ENCODE measurements around the gene MAML2.

The MAML2 gene
- total RNA-seq, result 158 reads per million, percentile 90 among the genes with 10 or more reads in this experiment

DNA sequence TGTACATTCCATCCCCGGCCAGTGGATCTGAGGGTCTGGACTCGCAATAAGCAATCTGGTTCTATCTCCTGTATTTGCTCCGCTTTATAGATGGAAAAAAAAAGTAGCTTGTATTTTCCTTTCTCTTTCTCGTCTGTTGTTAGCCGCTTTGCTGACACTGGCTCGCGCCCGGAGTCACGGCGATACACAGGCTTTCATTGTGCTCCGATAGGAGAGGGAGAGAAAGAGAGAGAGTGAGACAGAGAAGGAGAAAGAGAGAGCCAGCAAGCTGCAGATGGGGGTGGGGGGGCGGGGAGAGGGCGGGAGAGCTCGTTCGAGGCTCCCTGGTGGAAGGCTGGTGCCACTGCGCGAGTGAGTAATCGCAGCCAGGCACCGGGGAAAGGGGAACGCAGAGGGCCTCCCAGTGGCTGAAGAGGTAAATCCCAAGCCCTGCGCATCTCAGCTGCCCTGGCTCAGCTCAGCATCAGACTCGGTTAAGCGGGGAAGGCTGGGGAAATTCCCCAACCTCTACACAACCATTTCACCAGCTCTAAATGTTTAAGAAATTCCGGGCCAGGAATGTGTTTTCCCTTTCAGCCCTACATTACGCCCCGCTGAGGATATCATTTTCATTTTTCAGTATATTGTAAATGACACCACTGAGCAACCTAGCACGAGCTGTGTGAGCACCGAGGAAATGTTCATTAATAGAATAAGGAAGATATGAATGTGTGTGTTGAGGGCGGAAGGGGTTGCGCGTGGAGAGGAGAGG is at the start of gene MAML2:
Gene MAML2, minus strand, starts transcription at position 235 of the 751 bp plus-strand sequence. CDS start 1,300 bp downstream, outside the sequence.
- peak; percentile 87 for DNase-seq

GRCh38 chr11:96391698-96392307 is 48.8 kb upstream of the MAML2 start:
- no peak for DNase-seq

DNA sequence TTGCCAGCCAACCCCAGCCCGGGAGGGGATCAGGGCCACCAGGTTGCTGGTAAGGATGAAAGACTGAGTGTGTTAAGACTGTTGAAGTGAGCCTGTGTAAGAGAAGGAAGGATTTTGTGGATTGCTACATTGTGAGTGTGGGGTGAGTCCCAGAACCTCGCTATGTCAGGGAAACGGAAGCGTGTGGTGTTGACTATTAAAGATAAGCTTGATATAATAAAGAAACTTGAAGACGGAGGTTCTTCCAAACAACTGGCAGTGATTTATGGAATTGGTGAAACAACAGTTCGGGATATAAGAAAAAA is 47.4 kb upstream of the MAML2 start:
- DNase-seq, result no peak

- peak; percentile 96 for DNase-seq
Measured at GRCh38 chr11:96389720-96390487, 46.9 kb upstream of the MAML2 start, which contains the start of the genes CCDC82 and JRKL. Gene CCDC82, minus strand, starts transcription at chr11:96389912. Its CDS starts 5,165 bp downstream, at chr11:96384747. Gene JRKL, plus strand, starts transcription at chr11:96390013. Its CDS starts 637 bp downstream, at chr11:96390650.

- DNase-seq, result no peak
Measured at GRCh38 chr11:96388891-96389719, 46.1 kb upstream of the MAML2 start.

DNA sequence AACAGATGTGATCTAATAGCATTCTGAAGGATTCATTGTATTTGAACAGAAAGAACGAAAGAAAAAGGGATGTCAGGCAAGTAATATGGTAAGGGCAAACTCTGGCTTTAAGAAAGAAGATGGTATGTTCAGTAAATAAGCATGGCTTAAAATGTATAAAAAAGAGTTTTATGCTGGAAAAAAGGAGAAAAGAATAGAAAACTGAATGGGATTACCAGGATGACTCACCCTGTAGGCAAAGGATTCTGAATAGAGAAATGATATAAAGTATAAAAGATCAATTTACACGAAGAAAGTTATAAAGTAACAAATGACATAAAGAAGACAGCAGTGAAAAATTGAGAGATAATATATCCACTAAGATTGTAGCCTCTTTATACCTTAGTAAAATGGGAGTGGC is 42.2 kb upstream of the MAML2 start:
- DNase-seq, result no peak

DNA sequence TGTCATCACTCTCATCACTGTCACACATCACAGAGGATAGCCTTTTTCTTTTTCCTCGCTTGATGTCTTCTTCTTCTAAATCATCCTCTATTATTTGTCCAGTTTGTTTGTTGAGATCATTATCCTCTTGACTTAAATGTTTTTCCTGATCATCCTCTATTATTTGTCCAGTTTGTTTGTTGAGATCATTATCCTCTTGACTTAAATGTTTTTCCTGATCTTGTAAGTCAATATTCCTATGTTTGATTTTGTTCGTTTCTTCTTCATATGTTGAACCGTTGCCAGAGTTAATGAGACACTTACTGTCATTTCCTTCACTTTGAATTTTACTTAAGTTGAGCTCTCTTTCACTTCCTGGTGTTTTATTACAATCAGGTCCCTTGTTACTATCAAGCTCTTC is 41.2 kb upstream of the MAML2 start:
- DNase-seq, result no peak

- DNase-seq, result no peak
Measured at GRCh38 chr11:96376796-96377195, 33.8 kb upstream of the MAML2 start.

- no peak for DNase-seq
Measured at GRCh38 chr11:96373826-96374225, 30.8 kb upstream of the MAML2 start.

DNA sequence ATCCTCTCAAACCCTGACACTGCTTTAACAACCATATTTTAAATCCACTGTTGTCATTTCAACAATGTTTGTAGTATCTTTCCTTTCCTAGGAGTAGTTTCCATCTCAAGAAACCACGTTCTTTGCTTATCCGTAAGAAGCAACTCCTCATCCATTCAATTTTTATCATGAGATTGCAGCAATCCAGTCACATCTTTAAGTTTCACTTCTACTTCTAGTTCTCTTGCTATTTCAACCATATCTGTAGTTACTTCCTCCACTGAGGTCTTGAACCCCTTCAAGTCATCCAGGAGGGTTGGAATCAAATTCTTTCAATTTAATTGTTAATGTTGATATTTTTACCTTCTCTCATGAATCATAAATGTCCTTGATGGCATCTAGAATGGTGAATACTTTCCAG is 24.3 kb upstream of the MAML2 start:
- DNase-seq, result no peak

- DNase-seq, result no peak
Measured at GRCh38 chr11:96366024-96366423, 23.0 kb upstream of the MAML2 start.

DNA sequence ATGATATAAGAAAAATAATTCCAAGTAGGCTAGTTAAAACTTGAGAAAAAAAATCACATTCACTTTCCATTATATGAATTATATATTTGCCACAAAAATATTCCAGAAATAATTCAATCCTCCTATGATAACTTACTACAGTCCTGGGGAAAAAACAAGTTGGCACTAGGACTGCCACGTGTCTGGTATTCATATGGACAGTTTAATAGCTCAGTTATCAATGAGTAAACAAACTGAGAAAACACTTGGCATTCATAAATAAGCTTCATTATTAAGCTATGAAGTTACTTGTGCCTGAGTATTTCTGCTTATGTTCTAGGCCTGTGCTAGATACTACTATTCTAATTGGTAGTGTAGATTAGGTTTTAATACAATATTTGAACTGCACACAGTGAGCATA is 22.5 kb upstream of the MAML2 start:
- no peak for DNase-seq

DNA sequence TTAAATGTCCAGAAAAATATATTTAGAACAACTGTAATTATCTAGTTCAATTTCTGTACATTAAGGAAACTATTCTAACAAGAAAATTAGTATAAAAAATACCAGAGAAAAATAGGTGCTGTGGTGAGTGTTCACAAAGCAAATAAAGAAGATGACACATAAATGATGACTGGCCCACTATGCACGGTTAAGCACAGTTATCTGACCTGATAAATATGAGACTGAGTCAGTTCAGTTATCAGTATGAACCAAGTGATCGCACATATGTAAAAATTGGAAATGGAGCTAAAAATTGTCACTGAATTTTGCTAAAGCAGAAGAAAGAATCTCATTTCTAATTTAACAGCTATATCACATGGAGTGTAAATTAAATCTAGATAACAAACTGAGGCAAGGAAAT is 18.8 kb upstream of the MAML2 start:
- no peak for DNase-seq

DNA sequence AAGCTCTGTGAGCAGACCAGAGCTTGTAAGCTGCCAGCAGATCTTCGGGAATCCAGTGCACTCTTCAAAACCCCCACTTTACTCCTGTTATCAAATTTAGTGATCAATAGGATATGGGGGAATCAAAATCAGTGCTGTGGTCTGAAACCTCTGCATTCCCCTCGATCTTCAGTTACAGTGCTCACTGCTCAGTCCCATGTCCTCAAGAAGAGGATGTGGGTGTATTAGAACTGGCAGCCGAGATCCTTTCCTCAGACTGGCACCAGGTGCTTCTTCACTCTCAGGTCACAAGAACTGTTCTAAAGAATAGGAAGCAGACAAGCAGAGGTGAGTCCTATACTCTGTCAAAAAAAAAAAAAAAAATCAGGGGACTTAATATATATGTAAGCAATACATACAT is 15.3 kb upstream of the MAML2 start:
- no peak for DNase-seq

DNA sequence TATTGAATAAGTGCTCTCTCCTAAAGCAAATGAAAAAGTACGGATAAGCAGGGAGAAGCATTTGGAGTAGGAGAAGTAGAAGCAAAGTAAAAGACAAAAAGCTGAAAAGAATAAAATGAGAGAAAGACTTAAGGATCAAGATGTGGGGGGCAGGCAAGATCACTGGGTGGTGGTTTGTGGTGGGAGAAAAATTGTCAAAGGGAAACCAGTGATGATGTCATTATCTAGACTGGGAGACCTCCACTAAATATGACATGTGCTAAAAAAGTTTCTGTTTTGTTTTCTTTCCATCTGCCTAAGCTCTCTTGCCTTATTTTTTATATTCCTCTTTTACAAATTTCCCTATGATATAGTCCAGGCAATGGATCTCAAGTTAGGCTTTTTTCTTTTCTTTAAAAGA is 14.8 kb upstream of the MAML2 start:
- DNase-seq, result no peak

DNA sequence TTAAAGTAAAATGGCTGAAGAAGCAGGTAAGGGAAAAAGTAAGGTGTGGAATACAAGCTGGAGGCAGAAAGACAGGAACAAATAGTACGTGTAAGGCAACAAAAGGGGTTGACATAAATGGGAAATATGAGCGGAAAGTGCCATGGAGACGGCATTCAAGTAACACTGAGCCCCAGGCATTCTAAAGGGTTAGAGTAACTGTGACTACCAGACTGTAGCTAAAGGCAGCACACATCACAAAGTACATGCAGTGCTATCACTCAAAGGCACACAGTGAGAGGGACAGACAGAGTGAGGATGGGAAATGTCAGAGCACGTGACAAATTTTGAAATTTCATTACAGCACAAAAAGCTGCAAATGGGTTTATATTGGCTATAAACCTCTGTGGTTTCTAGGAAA is 13.9 kb upstream of the MAML2 start:
- DNase-seq, result no peak

DNA sequence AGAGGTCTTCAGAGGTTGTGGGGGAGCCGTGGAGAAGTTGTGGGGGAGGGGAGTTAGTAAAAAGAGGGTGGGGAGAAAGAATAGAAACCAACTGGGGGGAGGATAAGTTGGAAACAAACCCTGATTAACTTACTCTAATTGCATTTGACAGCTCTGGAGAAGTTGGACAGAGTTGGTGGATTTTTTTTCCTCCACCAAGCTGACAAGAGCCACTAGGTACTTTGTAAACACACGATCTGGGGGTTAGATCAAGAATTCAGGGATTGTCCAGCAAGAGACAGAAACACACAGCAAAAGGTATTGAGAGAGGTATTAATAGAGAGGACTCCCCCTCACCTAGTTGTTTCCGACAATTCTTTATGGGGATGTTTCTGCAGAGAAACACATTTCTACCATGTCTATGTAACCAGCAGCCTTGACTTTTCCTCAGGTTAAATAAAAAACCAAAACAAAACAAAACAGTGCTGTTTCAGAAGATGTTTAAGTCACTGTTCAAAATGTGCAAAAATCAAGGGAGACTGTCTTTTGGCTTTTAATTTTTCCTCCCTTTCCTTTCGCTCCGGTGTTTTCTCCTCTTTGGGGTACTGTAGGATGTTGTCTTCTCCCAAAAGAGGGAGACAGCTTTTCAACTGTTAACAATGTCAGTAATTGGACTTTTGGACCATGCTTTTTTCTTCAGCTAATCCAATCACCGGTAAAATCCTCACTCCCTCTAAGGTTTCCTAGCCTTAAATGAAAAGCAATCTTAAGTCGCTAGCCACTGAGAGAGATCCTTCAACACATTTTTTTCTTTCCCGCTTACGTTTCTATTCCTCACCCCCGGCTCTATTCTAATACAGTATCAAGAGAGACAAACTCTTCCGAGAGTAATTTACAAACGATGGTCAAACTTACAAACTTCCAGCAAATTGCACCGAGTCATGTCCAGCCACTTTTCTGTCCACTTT is 708 bp downstream of the MAML2 start:
- DNase-seq, result no peak

DNA sequence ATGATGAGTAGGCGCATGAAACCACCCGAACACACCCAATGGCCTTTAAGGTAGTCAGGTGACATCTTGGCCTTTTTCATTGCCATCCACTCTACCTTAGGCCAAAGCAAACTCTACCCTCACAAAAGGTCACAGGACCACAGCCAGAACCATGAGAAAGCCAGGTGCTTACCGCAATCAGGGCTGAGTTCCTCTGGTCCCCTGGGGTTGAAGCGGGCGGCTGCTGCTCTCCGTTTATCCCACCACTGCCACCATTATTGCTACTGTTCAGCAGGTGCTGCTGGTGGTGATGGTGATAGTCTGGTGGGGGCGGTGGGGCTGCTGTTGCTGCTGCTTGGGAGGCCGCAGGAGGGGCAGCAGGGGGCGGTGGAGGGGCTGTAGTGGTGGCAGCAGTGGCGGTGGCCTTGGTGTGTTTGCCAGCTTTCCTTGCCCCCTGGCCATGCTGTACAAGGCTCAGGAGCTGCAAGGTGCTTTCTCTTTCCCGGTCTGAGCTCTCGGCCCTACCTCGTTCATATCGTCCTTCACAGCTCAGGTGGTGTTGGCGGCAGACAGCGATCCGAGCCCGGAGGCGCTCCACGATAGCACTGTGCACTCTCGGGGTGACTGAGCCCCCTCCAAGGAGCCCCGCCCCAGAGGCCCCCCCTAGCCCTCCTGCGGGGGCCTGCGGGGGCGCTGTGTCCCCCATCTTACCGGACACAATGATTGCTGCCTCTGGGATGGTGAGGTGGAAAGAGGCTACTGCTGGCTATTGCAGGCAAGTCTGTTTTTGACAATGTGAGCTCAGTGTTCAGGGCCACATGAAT is 1.6 kb downstream of the MAML2 start:
- peak; percentile 64 for DNase-seq

DNA sequence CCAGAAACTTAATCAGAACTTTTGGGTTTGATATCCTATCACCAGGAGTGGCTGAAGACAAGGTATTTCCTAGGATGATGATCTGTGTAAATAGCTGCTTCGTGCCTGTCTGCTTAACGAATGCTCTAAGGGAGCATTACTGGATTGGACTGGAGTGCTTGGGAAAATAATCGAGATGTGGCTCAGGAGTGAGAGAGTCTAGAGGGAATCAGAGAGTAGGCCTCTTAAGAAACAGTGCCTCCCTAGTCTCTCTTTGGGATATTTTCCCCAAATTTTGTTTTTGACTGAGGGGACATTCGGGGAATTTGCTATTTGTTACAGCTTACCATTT is 2.5 kb downstream of the MAML2 start:
- no peak for DNase-seq

DNA sequence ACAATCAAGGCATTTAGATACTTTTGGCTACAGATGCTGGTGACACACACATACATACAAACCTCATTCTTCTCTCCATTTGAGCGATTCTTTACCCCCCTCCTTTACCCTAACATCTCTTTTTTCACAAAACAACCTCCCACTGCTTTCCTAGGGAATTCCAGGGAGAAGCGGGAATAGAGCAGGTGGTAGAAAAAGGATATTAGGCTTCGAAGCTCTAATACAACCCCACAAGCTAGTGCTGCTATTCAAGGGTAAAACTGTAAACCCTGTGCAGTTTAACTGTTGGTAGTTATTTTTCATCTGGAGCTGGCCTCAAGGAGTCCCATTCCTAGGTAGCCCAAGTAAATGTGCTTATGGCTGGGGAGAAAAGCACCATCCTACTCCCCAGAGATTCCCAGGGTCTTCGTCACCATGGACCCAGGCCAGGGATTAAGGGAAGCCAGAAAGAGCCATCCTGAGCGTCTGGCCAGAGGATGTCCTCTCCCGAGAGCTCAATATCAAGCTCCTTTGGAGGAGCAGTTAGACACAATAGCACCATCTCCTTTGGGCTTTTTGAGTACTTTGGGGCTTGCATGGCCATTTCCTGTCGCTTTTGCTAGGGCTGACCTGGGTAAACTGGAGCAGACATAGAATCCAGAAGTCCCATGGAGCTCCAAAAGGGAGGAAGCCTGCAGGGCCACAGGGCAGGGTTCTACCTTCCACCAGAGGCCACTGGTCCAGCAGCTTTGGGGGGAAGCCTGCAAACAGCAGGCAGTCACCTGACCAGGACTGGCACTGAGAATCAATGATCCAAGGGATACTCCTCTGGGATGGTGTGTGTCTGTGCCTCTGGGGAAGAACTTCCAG is 3.1 kb downstream of the MAML2 start:
- no peak for DNase-seq
